Ovary (tissue), 9 donors: ENCODE data around the gene AGPAT2. TPM values are rescaled to one million over a fixed set of nuclear protein-coding genes. Genes with fewer than 3 reads are reported as not detected.
"Not testable (repeated sequence)": the region's sequence is repeated elsewhere in the genome, so short reads cannot be mapped to it uniquely, and the experiment has no call there.

Source experiments
- DNase-seq, 5 donors: peaks; one replicate each; pipeline ENCODE4 v3.0.0-alpha.2; 2019 to 2020
- H3K27ac ChIP-seq, 2 donors: fragments of 200-600 bp; one replicate each; pipeline versions ENCODE4 v1.5.1 to v1.8.0; 2019 to 2022
- H3K27me3 ChIP-seq: fragments of 200-600 bp; one replicate; pipeline ENCODE4 v1.8.0; 2022
- H3K36me3 ChIP-seq: fragments of 200-600 bp; sonication (generic); one replicate; pipeline ENCODE4 v1.5.1; 2019
- H3K4me1 ChIP-seq: one replicate; pipeline ENCODE4 v1.8.1; 2013; ENCODE audit warnings: mild to moderate bottlenecking, moderate library complexity; ENCODE audit not compliant: insufficient read depth
- H3K4me3 ChIP-seq: fragments of 200-600 bp; sonication (generic); one replicate; pipeline ENCODE4 v1.5.1; 2017
- H3K9me3 ChIP-seq, 2 donors: fragments of 200-600 bp in 1 of 2; sonication (generic) in 1 of 2; one replicate each; pipeline versions ENCODE4 v1.5.1 to v1.8.1; 2013 to 2019; ENCODE audit warnings: mild to moderate bottlenecking in 1 of 2, moderate library complexity in 1 of 2
- EP300 ChIP-seq: sonication (generic); formaldehyde crosslinking; IDR thresholded peaks from one replicate; pipeline ENCODE4 v1.6.1; 2017; ENCODE audit warnings: antibody characterized with exemption
- POLR2A ChIP-seq: fragments of 450-650 bp; IDR thresholded peaks from one replicate; pipeline ENCODE4 v1.6.1; 2017; ENCODE audit warnings: antibody characterized with exemption, mild to moderate bottlenecking, moderate library complexity
- WGBS, 3 donors: extraction: QIAGEN DNeasy Blood & Tissue Kit in 1 of 3; methylation state at CpG; one replicate each; pipeline versions ENCODE4 v1.1.5 to v1.1.7; 2013 to 2017; 5-methylcytosine and 5-hydroxymethylcytosine counted together
- intact Hi-C, 4 donors: fragments of 100-400 bp; cut with DNase I; formaldehyde crosslinking; loops; one replicate each; pipeline versions ENCODE4 v1.11.0 to v1.15.1; 2022 to 2023
- polyA plus RNA-seq, 2 donors: library from polyadenylated mRNA; stranded (reverse); fragments of 200-250 nt in 1 of 2; fragments of 350-450 nt in 1 of 2; fragmentation: Illumina TruSeq in 1 of 2; extraction: RNeasy Lipid Tissue Mini Kit (QIAGEN cat#74804) in 1 of 2; gene quantifications; one replicate each; pipeline ENCODE4 v1.2.3, GENCODE V29; 2013 to 2014
- total RNA-seq, 7 donors: library from RNA; depleted of rRNA in 2 of 7; stranded (reverse); fragments of >200 nt in 2 of 7; fragmentation: NEBNext Ultra II Directional in 3 of 7; extraction: Animal tissue kit (Norgen Biotek cat#: 25700) in 3 of 7; gene quantifications; one replicate each; pipeline versions ENCODE4 v1.1.0 to v1.2.4, GENCODE V29; 2016 to 2023
- TF ChIP-seq, protein P1 (sequence below), 3 donors: fragments of 450-650 bp in 2 of 3; fragments of 200-600 bp in 1 of 3; IDR thresholded peaks; one replicate each; pipeline versions ENCODE4 v1.5.1 to v1.8.0; 2016 to 2022; ENCODE audit warnings: antibody characterized with exemption in 3 of 3, mild to moderate bottlenecking in 1 of 3
- donor health status: DM: no; HTN: no; CAD: no; lungs with moderate emphysema.
- donor health status: DM: no; HTN: no; CAD: no.
- donor health status: Bipolar disorder and iron deficiency.
- donor health status: DM: yes; HTN: yes; CAD: no.
- donor health status: DM: no; HTN: no; CAD: no.
- donor health status: DM: yes; HTN: yes; CAD: no.

AGPAT2 gene
- total and polyA plus RNA-seq, 9 donors: 6.1 to 40.9 (median 23.9) TPM

DNA sequence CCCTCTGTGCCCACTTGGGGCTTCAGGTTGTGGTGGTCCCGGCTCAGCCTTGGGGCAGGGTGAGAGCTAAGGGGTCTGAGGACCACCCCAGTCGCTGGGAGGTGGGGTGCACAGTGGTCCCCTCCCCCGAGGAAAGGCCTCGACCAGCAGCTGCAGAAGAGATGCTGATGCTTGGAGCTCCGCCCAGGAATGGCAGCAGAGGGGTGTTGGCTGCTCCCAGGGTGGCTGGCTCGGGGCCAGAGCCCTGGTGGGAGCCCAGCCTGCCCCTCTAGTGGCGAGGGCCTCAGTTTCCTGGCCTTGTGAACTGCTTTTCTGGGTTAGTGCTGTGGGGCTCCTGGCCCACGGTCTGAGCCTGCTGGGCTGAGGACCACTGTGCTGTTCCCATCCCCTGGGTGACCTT, 26.3 kb upstream of the AGPAT2 start:
- H3K27ac ChIP-seq: no peak overlapping the region
- no peaks in the 10 kb centered on the region for H3K27me3 ChIP-seq
- no peaks in the 10 kb centered on the region for H3K9me3 ChIP-seq
- WGBS, 3 donors: 35 to 46% (median 36%) methylated on average over 7 to 8 of the region's 8 CpGs
- H3K36me3 ChIP-seq: no peaks in the 10 kb centered on the region
- H3K4me3 ChIP-seq: no peak overlapping the region
- intact Hi-C loops: no loop called here
- peak in 1 of 5 donors; percentile 54 for DNase-seq
- peaks cover 6% of the 10 kb centered on the region for H3K4me1 ChIP-seq
- TF ChIP-seq, protein P1, sequence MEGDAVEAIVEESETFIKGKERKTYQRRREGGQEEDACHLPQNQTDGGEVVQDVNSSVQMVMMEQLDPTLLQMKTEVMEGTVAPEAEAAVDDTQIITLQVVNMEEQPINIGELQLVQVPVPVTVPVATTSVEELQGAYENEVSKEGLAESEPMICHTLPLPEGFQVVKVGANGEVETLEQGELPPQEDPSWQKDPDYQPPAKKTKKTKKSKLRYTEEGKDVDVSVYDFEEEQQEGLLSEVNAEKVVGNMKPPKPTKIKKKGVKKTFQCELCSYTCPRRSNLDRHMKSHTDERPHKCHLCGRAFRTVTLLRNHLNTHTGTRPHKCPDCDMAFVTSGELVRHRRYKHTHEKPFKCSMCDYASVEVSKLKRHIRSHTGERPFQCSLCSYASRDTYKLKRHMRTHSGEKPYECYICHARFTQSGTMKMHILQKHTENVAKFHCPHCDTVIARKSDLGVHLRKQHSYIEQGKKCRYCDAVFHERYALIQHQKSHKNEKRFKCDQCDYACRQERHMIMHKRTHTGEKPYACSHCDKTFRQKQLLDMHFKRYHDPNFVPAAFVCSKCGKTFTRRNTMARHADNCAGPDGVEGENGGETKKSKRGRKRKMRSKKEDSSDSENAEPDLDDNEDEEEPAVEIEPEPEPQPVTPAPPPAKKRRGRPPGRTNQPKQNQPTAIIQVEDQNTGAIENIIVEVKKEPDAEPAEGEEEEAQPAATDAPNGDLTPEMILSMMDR (IDR thresholded peaks at IDR 0.05): no peak

DNA sequence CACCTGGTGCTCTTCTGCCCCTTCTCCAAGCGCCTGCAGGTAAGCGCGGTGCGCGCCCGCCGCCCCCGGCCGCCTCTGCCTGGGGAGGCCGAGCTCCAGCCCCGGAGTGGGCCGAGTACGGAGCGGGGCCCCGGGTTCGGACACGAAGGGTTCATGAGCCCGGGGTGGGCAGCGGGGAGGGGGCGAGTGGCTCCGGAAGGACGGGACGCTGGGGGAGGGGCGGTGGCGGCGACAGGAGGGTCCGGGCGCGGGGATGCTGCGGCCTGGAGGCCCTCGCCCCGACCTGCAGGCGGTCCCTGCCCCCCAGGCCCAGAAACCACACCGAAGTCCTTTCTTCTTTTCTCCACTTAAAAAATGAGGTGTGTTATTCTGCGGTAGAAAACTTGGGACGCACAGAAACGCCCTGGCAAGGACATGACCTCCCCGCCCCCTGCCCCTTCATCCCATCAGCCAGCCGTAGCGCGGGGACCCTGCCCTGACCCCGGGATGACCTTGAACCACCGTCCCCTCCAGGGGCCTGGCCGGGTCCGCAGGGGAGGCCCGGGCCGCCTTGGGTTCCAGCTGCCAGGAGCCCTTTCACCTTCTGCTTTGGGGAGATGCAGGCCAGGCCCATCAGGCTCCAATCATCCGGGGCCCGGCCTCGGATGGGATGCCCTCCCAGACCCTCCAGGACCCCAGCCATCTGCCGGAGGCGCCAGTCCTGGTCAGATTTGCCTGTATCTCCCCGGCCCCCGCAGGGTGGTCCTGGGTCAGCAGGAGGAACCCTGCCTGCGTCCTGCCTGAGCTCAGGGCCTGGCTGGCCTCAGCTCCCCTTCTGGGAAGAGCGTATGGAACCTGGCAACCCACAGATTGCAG, 25.7 kb upstream of the AGPAT2 start:
- no peaks in the 10 kb centered on the region for H3K9me3 ChIP-seq
- peak in 1 of 5 donors; percentile 51 for DNase-seq
- no peak overlapping the region for H3K27ac ChIP-seq
- no peaks in the 10 kb centered on the region for H3K36me3 ChIP-seq
- H3K4me1 ChIP-seq: peaks cover 6% of the 10 kb centered on the region
- WGBS, 3 donors: 3 to 6% (median 4%) methylated on average over 48 to 56 of the region's 56 CpGs
- intact Hi-C loops: no loop called here
- TF ChIP-seq EP300: no peak
- TF ChIP-seq POLR2A: no peak
- TF ChIP-seq, protein P1 (IDR thresholded peaks at IDR 0.05): no peak
- peak overlapping the region; percentile 51 for H3K4me3 ChIP-seq
- no peaks in the 10 kb centered on the region for H3K27me3 ChIP-seq

DNA sequence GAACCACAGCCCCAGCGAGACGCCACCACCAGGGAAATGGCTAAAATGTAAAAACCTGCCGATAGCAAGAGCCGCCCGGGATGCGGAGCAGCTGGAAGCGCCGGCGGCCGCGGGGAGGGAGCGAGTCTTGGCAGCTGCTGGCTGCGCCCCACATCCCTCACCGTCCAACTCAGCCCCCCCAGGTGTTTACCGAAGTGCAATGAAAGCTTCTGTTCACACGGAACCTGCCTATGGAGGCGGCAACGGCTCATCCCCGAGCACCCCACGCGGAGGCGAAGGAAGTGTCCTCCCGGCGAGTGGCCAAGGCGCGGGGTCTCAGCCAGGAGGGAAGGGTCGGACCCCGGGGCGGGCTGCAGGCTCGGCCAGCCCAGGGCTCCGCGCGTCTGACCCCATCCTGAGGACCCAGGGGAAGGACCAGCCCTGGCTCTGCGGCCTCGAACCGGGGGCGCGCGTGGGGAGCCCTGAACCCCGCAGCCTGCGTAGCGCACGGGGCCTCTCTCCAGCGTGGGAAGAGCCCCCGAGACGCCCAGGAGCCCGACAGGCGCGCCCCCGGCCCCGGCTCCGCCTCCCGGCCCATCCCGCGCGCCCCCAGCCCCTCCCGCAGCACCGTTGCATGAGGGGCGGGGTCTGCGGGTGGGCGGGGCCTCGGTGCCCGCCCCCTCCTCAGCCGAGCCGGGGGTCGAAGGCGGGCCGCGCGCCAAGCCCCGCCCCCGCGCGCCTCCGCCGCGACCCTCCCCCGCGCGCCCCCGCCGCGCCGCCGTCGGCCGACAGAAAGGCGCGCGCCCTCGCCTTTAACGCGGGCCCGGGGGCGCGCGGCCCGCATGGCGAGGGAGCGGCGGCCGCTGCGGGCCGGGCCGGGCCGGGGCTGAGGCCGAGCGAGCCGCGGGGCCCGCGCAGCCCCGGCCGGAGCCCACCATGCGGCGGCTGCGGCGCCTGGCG, 24.8 kb upstream of the AGPAT2 start, which contains the start of gene DIPK1B:
Gene DIPK1B (plus strand): TSS at position 822 of the 939 bp plus-strand sequence. CDS start 94 bp downstream, at position 916.
- no peaks in the 10 kb centered on the region for H3K27me3 ChIP-seq
- H3K4me3 ChIP-seq: peak within 1 kb of the TSS; percentile 51
- DNase-seq: peak in 2 of 5 donors; percentile 55 to 67
- peak within 1 kb of the TSS; percentile 20 to 21 for H3K27ac ChIP-seq
- TF ChIP-seq EP300: no peak
- H3K36me3 ChIP-seq: no peaks in the 10 kb centered on the region
- peaks cover 6% of the 10 kb centered on the region for H3K4me1 ChIP-seq
- intact Hi-C loops: no loop called here
- H3K9me3 ChIP-seq: no peaks in the 10 kb centered on the region
- WGBS, 3 donors: 1 to 2% (median 1%) methylated on average over 59 to 118 of the region's 119 CpGs

DNA sequence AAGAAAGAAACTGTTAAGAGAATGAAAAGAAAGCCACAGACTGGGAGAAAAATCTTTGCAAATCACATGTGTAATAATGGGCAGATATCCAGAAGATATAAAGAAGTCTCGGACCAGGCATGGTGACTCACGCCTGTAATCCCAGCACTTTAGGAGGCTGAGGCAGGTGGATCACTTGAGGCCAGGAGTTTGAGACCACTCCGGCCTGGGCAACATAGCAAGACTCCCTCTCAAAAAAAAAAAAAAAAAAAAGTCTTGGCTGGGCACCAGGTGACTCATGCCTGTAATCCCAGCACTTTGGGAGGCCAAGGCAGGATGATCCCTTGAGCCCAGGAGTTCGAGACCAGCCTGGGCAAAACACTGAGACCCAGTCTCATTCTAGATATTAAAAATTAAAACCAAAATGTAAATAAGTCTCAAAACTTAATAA, 24.0 kb upstream of the AGPAT2 start:
- intact Hi-C loops, H3K4me1 ChIP-seq, H3K4me3 ChIP-seq, DNase-seq, H3K27ac ChIP-seq, H3K27me3 ChIP-seq, H3K9me3 ChIP-seq, H3K36me3 ChIP-seq: not testable (repeated sequence)
- 35 to 41% (median 41%) methylated on average over 4 of the region's 4 CpGs for WGBS, 3 donors

DNA sequence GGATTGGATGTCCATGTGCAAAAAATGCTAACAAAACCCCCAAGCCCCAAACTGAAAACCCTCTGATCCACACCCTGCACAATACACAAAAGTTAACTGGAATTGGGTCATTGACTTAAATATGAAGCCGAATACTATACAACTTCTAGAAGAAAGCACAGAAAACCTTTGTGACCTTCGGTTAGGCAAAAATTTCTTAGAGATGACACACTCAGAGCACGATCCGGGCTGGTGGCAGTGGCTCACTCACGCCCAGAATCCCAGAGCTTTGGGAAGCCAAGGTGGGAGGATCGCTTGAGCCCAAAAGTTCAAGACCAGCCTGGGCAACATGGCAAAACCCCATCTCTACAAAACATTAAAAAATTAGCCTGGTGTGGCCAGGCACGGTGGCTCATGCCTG, 23.3 kb upstream of the AGPAT2 start:
- no peak overlapping the region for H3K4me3 ChIP-seq
- H3K27me3 ChIP-seq: no peaks in the 10 kb centered on the region
- intact Hi-C loops: no loop called here
- peaks cover 6% of the 10 kb centered on the region for H3K4me1 ChIP-seq
- no peak overlapping the region for H3K27ac ChIP-seq
- DNase-seq: no peak
- no peak for TF ChIP-seq POLR2A
- TF ChIP-seq EP300: no peak
- TF ChIP-seq, protein P1 (IDR thresholded peaks at IDR 0.05): no peak
- no peaks in the 10 kb centered on the region for H3K36me3 ChIP-seq
- 80 to 84% (median 82%) methylated on average over 7 of the region's 7 CpGs for WGBS, 3 donors
- no peaks in the 10 kb centered on the region for H3K9me3 ChIP-seq
